Fibroblast of skin of back (primary cell): ENCODE results near the gene CFB. TPM values are rescaled to one million over a fixed set of nuclear protein-coding genes. Genes with fewer than 3 reads are reported as not detected.
"Not testable (repeated sequence)": the region's sequence is repeated elsewhere in the genome, so short reads cannot be mapped to it uniquely, and the experiment has no call there.

Experiments used
- DNase-seq: peaks from one replicate; pipeline ENCODE4 v3.0.0-alpha.2; 2013
- polyA plus RNA-seq, 2 experiments: library from polyadenylated mRNA; unstranded; fragments of 120-200 nt; gene quantifications; one replicate each; pipeline ENCODE4 v1.2.1, GENCODE V29; 2013; ENCODE audit not compliant: insufficient read length in 2 of 2

Gene CFB
- polyA plus RNA-seq (2013, experiment 1 of 2; ENCODE audit: insufficient read length), result 2.0 TPM
- polyA plus RNA-seq (2013, experiment 2 of 2; ENCODE audit: insufficient read length), result 4.1 TPM

DNA sequence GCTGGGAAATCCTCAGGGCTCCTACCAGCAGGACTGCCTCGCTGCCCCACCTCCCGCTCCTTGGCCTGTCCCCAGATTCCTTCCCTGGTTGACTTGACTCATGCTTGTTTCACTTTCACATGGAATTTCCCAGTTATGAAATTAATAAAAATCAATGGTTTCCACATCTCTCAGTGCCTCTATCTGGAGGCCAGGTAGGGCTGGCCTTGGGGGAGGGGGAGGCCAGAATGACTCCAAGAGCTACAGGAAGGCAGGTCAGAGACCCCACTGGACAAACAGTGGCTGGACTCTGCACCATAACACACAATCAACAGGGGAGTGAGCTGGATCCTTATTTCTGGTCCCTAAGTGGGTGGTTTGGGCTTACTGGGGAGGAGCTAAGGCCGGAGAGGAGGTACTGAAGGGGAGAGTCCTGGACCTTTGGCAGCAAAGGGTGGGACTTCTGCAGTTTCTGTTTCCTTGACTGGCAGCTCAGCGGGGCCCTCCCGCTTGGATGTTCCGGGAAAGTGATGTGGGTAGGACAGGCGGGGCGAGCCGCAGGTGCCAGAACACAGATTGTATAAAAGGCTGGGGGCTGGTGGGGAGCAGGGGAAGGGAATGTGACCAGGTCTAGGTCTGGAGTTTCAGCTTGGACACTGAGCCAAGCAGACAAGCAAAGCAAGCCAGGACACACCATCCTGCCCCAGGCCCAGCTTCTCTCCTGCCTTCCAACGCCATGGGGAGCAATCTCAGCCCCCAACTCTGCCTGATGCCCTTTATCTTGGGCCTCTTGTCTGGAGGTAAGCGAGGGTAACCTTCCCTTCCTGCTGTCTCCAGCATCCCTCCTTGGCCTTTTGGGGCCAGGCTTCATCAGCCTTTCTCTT is at the start of gene CFB:
TSS of gene CFB (plus strand) at position 589 of the 863 bp plus-strand sequence. CDS start at position 716, 127 bp downstream.
- peak; percentile 82 for DNase-seq

DNA sequence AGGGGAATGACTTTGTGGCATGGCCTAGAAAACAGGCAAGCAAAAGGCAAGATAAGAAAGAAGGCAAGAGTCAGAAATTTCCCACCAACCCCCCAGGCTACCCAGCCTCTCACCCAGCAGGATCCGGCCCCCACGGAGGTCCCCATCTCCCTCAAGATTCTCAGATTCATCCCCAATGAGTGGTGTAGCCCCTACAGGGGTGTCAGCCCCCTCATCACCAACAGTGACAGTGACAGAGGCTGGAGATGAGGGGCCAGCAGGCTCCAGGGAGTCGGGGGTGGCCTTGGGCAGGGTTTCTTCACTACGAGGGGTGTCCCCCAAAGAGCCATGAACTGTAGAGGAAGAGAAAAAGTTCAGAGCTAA is 49.4 kb upstream of the CFB start:
- DNase-seq, result no peak

DNA sequence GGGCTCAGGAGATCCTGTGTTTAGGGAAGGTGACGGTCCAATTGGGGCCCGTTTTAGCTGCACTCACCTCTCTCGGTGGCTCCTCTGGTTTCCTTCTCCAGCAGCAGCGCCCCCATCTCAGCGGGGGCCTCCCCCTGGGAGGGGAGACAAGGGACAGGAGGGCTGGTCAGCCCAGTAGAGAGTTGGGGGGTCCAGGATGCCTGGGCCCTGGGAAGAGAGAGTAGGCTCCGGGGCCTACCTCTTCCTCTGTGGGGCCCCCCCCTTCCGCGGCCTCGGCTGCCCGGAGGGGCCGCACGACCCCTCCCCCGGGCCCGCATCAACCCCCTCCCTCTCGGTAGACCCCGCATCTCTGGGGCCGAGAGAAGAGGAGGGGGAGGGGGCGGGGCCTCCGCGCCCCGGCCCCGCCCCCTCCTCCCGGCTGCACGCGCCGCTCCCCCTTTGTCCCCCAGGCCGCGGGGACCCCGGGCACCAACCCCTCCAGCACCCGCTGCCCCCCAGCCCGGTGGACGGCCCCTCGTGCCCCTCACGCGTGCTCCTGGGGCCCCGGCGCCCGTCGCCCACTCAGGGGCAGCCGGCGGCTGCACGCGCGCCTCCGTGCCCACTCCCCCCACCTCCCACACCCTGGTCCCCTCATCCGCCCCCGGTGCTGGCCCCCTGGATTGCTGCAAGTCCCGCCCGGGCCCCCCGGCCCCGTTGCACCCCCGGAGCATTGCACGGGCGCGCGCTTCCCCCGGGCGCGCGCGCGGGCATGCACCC is 48.9 kb upstream of the CFB start:
- no peak for DNase-seq

DNA sequence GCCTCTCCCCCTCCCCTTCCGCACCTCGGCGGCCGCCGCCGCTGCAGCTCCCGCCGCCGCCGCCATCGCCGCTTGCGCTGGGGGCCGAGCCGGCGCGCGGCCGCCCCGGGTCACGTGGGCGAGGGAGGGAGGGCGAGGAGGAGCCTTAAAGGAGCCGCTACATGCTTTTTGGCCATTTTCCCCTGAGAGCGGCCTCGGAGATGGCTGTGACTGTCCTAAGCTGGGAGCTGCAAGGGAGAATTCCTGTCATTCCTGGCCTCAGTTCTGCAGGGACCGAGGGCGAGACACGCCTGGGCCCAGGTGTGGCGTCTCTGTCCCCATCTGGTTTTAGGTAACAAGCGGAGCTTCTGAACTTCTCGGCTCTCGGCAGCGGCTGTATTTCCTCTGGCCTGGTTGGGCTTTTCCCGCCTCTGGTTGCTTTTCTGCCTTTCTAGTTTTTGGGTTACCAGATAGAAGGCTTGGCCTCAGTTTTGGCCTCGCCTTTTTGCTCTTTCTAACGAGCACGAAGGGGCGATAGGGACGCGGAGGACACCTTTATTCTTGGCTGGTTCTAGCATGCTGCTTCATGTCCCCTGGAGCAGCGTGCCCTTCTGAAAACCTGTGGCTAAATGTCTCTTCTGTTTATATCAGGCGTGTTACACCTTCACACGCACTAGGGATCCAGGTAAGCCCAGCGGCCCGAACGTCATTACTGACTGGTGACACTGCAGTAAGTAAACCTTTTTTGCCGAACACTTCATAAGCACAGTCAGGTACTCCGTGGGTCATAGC is 48.1 kb upstream of the CFB start, which contains the start of gene EHMT2:
TSS of gene EHMT2 (minus strand) at position 87 of the 771 bp plus-strand sequence. CDS start at position 66, 21 bp downstream.
- DNase-seq, result peak; percentile 82

DNA sequence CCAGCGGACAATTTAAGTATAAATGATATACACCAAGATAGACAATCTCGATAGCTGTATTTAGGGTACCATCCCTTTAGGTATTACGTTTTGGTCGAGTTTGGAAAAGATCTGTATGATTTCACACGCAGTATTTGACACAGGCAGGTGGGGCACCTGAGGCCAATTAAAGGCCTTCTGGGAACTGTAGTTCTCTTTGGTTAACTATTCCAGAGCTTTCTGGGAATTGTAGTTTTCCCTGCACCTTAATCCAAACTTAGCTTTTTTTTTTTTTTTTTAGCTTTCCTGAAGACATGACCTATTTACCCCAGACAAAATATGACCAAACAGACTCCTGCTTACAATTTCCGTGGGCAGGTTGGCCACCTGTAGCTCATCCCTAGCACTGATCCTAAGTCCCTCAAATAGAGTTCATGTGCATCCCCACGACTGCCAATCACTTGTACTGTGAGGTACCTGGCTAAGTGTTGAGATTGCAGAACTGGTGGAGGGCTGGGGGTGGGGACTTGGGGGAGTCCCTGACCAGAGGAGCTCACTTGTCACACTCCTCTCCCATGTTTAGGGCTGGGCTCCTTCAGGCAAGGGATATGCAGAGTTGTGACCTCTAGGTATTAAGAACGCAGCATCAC is 47.4 kb upstream of the CFB start:
- peak; percentile 37 for DNase-seq

DNA sequence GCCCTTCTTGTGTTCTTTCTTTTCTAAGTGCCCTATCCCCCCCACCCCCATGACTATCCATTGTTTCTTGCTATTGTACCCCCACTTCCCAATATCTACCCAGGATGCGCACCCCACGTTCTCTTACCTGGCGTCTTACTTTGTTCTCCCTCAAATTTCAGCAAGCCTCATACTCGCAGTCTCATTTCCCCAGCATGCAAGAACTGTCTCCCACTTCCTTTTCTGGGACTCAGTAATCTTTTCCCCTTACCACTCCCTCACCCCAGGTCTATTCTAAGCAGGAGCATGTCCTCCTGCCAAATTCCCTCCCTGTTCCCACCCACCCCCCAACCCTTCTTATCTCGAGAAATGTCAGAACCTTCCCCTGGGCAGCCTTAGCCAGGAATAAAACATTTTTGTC is 46.7 kb upstream of the CFB start:
- no peak for DNase-seq

DNA sequence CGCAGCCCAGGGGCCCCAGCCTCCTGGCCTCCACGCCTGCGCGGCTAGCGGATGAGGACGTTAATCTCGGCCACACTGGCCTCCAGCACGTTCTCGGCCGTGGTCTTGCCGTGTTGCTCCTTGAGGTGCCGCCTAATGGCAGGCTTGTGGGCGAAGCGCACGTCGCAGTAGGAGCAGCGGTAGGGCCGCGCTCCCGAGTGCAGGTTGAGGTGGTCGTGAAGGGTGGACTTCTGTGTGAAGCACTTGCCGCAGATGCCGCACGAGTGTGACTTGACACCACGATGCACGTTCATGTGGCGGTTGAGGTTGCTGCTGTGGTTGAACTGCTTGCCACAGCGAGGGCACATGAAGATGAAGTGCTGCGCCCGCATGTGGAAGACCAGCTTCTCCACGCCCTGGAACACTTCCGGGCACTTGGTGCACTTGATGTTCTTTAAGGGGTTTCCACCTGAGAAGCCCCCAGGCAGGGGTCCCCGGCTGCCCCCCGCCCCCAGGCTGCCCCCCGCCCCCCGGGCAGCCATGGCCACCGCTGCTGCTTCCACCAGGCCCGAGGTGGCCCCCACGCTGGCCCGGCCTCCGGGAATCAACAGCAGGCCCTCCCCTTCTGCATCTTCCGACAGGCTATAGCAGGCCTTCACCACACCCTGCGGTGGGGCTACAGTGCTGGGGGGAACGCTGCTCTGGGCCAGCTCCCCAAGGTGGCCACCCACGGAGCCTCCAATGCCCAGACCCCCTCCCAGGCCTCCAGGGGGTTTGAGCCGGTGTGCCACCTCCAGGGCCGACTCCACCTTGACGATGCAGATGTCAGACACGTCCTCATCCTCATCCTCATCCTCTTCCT is 45.8 kb upstream of the CFB start:
- DNase-seq, result no peak

DNA sequence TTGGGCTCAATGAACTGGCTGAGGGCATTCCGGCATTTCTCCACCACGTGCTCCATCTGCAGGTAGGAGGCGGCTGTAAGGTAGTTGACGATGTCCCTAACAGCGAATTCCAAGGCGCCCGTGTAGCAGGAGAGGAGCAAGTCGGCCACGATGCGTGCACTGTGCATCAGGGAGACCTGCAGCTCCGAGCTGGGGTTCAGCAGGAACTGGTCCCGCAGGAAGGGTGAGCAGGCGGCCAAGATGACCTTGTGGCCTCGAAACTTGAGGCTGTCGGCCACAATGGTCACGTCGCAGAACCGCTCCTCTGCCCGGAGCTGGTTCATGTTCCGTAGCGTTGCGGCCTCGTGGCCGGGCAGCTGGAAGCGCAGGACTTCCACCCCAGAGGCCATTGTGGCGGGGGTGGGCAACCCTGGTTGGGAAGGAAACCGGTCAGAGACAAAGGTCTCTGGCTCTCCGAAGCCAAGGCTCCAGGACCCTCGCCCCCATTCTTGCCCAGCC is 44.9 kb upstream of the CFB start:
- DNase-seq, result no peak

DNA sequence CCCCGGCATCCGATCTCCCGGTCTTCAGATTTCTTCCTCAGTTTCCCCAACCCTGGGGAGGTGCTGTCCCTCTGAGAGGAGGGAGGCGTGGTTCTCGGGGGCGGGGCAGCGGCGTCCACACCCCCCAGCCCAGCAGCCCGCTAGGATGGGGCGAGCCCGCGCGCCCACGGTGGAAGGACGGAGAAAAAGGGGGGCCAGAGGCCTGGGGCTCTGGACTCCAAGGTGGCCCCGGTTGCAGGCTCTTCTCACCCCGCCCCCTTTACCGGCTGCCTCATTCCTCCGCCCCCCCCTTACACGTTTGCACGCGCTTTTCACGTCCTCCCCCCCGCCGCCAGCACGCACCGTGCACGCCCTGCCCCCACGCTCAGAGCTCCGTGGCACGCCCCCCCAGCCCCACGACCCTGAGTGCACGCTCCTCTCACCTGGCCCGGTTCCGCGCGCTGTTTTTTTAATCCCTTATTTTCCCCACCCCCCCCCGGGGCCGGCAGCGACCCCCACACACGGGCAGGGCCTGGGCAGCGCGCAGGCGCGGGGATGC is 44.4 kb upstream of the CFB start:
- DNase-seq, result peak; percentile 44

DNA sequence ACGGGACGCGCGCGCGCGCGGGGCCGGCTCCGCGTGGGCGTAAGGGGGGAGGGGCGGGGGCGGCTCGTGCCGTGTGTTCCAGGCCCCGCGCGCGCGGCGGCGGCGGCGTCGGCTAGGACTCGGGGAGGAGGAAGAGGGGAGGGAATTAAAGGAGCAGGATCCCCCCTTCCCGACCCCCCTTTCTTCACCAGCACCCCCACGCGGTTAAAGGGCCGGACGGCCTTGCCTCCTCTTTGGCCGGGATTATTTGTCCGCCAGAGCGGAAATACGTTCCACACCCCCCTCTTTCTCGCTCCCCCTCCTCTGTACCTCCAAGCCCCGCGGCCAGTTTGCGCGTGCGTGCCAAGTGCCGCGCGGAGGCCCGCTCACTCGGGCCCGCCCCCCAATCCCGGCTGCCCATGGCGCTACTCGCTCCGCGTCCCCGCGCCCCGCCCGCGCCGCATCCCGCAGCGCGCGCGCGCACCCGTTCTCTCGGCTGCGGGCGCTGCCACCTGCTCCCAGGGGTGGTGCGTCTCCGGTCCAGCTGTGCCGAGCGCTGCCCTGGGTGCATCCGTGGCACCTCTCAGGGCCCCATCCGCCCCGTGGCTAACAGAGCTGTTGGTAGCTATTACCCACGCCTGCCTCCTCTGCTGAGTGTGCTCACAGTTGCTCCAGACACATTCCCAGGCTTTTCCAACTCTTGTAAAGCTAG is 43.8 kb upstream of the CFB start, which contains the start of gene ZBTB12:
TSS of gene ZBTB12 (minus strand) at position 134 of the 691 bp plus-strand sequence. CDS start 781 bp downstream, outside the sequence.
- DNase-seq, result peak; percentile 94

DNA sequence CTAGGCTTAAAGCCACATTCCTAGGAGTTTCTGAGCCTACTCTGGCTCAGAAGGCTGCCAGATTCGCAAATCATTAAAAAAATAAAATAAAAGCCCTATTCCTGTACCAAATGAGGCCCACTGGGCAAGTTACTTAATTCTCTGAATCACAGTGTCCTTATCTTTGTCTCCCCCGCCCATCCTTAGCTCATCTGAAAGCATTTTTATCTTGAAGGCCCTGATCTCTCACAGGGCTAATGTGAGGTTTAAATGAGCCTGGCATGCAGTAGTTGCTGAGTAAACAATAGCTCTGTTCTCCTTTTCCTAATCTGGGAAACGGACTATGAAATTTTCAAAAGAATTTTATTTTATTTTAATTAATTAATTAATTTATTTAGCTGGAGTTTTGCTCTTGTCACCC is 41.9 kb upstream of the CFB start:
- peak; percentile 15 for DNase-seq

DNA sequence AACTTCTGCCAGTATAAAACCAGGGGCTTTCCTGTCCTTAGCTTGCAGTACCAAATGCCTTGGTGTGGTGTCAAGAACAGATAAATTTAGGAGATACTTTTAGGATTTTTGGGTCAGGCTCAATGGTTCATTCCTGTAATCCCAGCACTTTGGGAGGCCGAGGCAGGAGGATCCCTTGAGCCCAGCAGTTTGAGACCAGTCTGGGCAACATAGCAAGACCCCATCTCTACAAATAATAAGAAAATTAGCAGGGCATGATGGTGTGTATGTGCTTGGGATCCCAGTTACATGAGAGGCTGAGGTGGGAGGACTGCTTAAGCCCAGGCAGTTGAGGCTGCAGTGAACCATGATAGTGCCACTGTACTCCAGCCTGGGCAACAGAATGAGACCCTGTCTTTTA is 40.9 kb upstream of the CFB start:
- no peak for DNase-seq

DNA sequence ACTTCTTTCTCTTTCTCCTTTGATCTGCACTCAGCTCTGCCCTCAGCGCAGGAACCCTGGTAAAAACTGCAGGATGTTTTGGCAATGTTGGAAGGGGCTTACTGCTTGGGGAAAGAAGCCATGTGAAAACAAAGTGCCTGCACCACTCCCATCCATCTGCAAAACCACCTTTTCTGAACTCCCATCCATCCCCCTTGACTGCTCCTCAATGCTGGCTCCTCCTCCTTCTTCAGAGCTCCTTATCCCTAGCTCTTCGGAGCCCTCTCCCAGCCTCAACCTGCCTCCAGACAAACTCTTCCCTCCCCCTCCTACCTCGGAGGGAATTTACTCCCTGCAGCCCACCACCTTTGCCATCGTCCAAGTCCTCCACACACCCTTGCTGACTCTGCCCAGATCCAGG is 39.8 kb upstream of the CFB start:
- DNase-seq, result no peak

DNA sequence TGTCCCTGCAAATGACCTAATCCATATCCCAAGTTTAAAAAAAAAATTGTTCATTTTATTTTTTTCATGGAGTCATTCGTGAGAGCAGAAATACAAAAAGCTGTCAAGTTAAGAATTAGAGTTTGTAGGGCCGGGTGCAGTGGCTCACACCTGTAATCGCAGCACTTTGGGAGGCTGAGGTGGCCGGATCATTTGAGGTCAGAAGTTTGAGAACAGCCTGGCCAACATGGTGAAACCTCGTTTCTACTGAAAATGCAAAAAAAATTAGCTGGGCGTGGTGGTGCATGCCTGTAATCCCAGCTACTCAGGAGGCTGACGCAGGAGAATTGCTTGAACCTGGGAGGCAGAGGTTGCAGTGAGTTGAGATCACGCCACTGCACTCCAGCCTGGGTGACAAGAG is 39.2 kb upstream of the CFB start:
- DNase-seq, result not testable (repeated sequence)

DNA sequence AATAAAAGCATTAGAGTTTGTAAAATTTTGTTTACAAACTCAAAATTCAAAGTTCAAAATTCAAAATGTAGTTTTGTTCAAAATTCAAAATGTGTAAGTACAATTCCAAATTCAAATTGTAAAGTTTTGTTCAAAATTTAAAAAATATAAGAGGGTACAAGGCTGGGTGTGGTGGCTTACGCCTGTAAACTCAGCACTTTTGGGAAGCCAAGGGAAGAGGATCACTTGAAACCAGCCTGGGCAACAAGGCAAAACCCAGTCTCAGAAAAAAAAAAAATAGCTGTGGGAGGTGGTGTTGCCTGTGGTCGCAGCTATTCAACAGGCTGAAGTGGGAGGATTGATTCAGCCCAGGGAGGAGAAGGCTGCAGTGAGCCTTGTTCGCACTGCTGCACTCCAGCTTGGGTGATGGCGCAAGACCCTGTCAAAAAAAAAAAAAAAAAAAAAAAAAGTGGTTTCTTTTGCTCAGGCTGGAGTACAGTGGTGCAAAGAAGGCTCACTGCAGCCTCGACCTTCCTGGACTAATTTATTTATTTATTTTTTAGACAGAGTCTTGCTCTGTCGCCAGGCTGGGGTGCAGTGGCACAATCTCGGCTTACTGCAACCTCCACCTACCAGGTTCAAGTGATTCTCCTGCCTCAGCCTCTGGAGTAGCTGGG is 38.6 kb upstream of the CFB start:
- DNase-seq, result peak; percentile 35

DNA sequence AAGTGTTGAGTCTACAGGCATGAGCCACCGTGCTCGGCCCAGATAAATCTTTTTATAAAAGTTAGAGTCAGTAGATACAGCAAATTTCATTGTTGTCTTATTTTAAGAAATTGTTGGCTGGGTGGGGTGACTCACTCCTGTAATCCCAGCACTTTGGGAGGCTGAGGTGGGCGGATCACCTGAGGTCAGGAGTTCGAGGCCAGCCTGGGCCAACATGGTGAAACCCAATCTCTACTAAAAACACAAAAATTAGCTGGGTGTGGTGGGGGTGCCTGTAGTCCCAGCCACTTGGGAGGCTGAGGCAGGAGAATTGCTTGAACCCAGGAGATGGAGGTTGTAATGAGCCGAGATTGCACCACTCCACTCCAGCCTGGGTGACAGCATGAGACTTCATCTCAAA is 37.6 kb upstream of the CFB start:
- not testable (repeated sequence) for DNase-seq

DNA sequence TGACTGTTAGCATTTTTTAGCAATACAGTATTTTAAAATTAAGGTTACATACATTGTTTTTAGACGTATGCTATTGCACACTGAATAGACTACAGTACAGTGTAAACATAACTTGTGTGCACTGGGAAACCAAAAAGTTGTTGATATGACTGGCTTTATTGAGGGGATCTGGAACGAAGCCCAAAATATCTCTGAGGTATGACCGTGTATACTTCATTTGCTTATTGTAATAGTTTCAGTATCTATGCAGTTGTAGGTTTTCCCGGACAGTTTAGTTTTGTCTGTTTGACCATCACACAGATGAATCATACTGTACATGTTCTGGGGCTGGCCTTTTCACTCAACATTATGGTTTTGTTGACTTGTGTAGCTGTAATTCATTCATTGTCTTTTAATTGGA is 37.1 kb upstream of the CFB start:
- DNase-seq, result peak; percentile 46

DNA sequence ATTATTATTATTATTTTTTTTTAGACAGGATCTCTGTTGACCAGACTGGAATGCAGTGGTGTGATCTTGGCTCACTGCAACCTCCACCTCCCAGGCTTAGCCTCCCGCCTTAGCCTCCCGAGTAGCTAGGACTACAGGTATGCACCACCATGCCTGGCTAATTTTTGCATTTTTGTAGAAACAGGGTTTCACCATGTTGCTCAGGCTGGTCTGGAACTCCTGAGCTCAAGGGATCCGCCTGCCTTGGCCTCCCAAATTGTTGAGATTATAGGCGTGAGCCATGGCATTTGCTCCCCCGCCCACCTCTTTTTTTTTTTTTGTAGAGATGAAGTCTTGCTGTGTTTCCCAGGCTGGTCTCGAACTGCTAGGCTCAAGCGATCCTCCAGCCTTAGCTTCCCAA is 36.6 kb upstream of the CFB start:
- not testable (repeated sequence) for DNase-seq

DNA sequence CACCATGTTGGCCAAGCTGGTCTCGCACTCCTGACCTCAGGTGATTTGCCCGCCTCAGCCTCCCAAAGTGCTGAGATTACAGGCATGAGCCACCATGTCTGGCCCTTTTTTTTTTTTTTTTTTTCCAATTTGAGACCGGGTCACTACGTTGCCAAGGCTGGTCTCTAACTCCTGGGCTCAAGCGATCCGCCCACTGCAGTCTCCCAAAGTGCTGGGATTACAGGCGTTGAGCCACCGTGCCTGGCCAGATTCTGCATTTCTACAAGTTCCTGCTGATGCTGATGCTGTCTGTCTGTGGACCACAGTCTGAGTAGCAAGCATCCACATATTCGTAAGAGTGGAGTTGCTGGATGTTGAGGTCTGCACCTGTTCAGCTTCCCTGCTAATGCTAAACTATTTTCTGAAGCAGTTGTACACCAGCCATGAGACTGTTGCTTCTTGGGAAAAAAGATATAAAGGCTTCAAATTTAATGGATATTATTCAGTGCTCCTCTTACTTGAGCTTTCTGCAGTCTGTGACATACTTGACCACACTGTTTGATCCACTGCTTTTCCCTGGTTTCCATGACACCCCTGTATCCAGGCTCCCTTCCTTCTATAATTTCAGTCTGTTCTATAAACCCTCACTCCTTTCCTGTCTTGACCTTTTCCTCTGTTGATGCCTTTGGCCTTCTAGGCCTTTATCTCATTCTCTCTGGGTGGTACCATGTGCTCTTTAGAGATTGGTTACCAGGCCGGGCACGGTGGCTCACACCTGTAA is 33.9 kb upstream of the CFB start:
- DNase-seq, result no peak
